Measurements from ENCODE around the gene POTEJ. TPM values are rescaled to one million over a fixed set of nuclear protein-coding genes. Genes with fewer than 3 reads are reported as not detected.
"Not testable (repeated sequence)": the region's sequence is repeated elsewhere in the genome, so short reads cannot be mapped to it uniquely, and the experiment has no call there.

POTEJ gene
- not detected for total RNA-seq

- not testable (repeated sequence) for DNase-seq
Measured at GRCh38 chr2:130611140-130611539, at the start of gene POTEJ. POTEJ (plus strand) TSS chr2:130611440; CDS start chr2:130611533, 93 bp downstream.

- not testable (repeated sequence) for DNase-seq
Measured at GRCh38 chr2:130566165-130566564, 45.1 kb upstream of the POTEJ start.

- not testable (repeated sequence) for DNase-seq
Measured at GRCh38 chr2:130571929-130572328, 39.3 kb upstream of the POTEJ start.

- DNase-seq = not testable (repeated sequence)
Measured at GRCh38 chr2:130574230-130574629, 37.0 kb upstream of the POTEJ start.

GRCh38 chr2:130576209-130576784, 34.9 kb upstream of the POTEJ start:
- not testable (repeated sequence) for DNase-seq

GRCh38 chr2:130577559-130577958, 33.7 kb upstream of the POTEJ start:
- DNase-seq = not testable (repeated sequence)

- DNase-seq = not testable (repeated sequence)
Measured at GRCh38 chr2:130579121-130579520, 32.1 kb upstream of the POTEJ start.

- not testable (repeated sequence) for DNase-seq
Measured at GRCh38 chr2:130581491-130581890, 29.7 kb upstream of the POTEJ start.

GRCh38 chr2:130582970-130583369, 28.3 kb upstream of the POTEJ start:
- not testable (repeated sequence) for DNase-seq

GRCh38 chr2:130583582-130583981, 27.7 kb upstream of the POTEJ start:
- not testable (repeated sequence) for DNase-seq

- not testable (repeated sequence) for DNase-seq
Measured at GRCh38 chr2:130584726-130585125, 26.5 kb upstream of the POTEJ start.

GRCh38 chr2:130588688-130589458, 22.4 kb upstream of the POTEJ start:
- DNase-seq = not testable (repeated sequence)

- not testable (repeated sequence) for DNase-seq
Measured at GRCh38 chr2:130590170-130590841, 20.9 kb upstream of the POTEJ start.

GRCh38 chr2:130590842-130591359, 20.3 kb upstream of the POTEJ start:
- DNase-seq = not testable (repeated sequence)

GRCh38 chr2:130592791-130593414, 18.3 kb upstream of the POTEJ start:
- not testable (repeated sequence) for DNase-seq

- DNase-seq = not testable (repeated sequence)
Measured at GRCh38 chr2:130594011-130594410, 17.2 kb upstream of the POTEJ start.

- DNase-seq = not testable (repeated sequence)
Measured at GRCh38 chr2:130596757-130597156, 14.5 kb upstream of the POTEJ start.

GRCh38 chr2:130597994-130598393, 13.2 kb upstream of the POTEJ start:
- not testable (repeated sequence) for DNase-seq

- not testable (repeated sequence) for DNase-seq
Measured at GRCh38 chr2:130598463-130598862, 12.8 kb upstream of the POTEJ start.

GRCh38 chr2:130599393-130599792, 11.8 kb upstream of the POTEJ start, which contains the start of gene CFC1:
CFC1 (minus strand) TSS chr2:130599575; CDS start chr2:130599287, 288 bp downstream.
- not testable (repeated sequence) for DNase-seq

- not testable (repeated sequence) for DNase-seq
Measured at GRCh38 chr2:130599926-130600325, 11.3 kb upstream of the POTEJ start.
